Suppressor macrophage (primary cell): Measurements from ENCODE around the gene NEU3.

ENCODE experiments used
- DNase-seq, 4 experiments: peaks; one replicate each; pipeline ENCODE4 v3.0.0-alpha.2; 2020 to 2022

The NEU3 gene

DNA sequence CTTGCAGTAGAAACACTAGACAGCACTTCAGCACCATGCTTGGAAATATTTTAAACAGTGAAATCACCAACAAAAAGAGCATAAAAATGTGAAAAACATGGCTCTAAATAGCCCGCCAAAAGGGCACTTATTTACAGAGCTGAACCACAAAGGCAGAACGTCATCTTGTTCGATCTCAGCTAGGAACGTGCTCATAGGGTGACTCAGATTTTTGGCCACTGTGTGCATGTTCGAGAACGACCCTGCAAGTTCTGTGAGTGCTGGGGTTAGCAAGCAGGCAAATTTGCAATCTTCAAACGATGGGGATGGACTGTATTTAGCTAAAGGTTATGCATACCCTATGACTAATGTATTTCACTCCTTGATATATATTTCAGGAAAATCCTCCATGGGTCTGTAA is 77.3 kb downstream of the NEU3 start:
- no peak for DNase-seq
